RWPE2 (cell line): ENCODE measurements around the gene MYMK.

Experiments
- ATAC-seq: fragments of 200-7000 bp; cut with Tn5 transposase; 3 replicates; pipeline ENCODE4 v1.9.1; 2021; ENCODE audit warnings: low read depth
- DNase-seq: peaks from one replicate; pipeline ENCODE4 v3.0.0-alpha.2; 2020; ENCODE audit warnings: low spot score
- H3K27ac ChIP-seq: fragments of 450-650 bp; 2 replicates; pipeline ENCODE4 v1.5.1; 2017; ENCODE audit warnings: mild to moderate bottlenecking; ENCODE audit not compliant: poor library complexity, severe bottlenecking
- H3K27me3 ChIP-seq: fragments of 250-450 bp; sonication (Bioruptor Pico); 2 replicates; pipeline ENCODE4 v1.5.1; 2021; ENCODE audit warnings: mild to moderate bottlenecking, moderate library complexity; ENCODE audit not compliant: insufficient read depth, poor library complexity, severe bottlenecking
- H3K36me3 ChIP-seq: fragments of 250-450 bp; sonication (Bioruptor Pico); 2 replicates; pipeline ENCODE4 v1.5.1; 2020; ENCODE audit warnings: low read depth, mild to moderate bottlenecking, moderate library complexity
- H3K4me1 ChIP-seq: fragments of 250-450 bp; sonication (Bioruptor Pico); 2 replicates; pipeline ENCODE4 v1.5.1; 2021; ENCODE audit warnings: mild to moderate bottlenecking, moderate library complexity; ENCODE audit not compliant: insufficient read depth, poor library complexity, severe bottlenecking
- H3K4me3 ChIP-seq: fragments of 250-450 bp; sonication (Bioruptor Pico); 2 replicates; pipeline ENCODE4 v1.5.1; 2021; ENCODE audit warnings: mild to moderate bottlenecking, moderate library complexity; ENCODE audit not compliant: severe bottlenecking
- H3K9me3 ChIP-seq: fragments of 250-450 bp; sonication (Bioruptor Pico); 2 replicates; pipeline ENCODE4 v1.5.1; 2021; ENCODE audit warnings: mild to moderate bottlenecking, moderate library complexity; ENCODE audit not compliant: severe bottlenecking
- TF ChIP-seq, protein P1 (sequence below): fragments of 450-650 bp; IDR thresholded peaks from one replicate; pipeline ENCODE4 v1.5.1; 2017; ENCODE audit warnings: mild to moderate bottlenecking, moderate library complexity; ENCODE audit not compliant: poor library complexity, severe bottlenecking

Gene MYMK

DNA sequence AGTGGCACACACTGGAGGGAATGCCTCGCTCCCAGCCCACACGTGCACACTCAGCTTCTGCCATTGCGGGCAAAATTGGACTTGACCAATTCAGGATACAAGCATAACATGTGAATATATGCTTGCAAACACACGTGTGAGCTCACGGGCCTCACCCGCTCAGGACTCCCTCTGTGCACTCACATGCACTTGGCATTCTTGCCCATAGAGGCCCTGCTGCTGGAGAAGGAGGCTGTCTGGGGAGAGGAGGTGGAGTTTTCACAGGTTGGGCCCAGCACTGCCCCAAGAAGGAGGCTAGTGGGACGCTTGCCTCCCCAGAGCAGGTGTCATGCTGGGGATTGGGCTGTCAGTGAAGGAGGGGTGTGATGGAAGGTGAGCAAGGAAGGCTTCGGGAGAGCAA, 1.7 kb downstream of the MYMK start:
- H3K36me3 ChIP-seq, result no peaks in the 10 kb centered on the region
- peaks cover 27% of the 10 kb centered on the region for H3K27me3 ChIP-seq
- no peak for ATAC-seq
- DNase-seq, result no peak
- TF ChIP-seq, protein P1, sequence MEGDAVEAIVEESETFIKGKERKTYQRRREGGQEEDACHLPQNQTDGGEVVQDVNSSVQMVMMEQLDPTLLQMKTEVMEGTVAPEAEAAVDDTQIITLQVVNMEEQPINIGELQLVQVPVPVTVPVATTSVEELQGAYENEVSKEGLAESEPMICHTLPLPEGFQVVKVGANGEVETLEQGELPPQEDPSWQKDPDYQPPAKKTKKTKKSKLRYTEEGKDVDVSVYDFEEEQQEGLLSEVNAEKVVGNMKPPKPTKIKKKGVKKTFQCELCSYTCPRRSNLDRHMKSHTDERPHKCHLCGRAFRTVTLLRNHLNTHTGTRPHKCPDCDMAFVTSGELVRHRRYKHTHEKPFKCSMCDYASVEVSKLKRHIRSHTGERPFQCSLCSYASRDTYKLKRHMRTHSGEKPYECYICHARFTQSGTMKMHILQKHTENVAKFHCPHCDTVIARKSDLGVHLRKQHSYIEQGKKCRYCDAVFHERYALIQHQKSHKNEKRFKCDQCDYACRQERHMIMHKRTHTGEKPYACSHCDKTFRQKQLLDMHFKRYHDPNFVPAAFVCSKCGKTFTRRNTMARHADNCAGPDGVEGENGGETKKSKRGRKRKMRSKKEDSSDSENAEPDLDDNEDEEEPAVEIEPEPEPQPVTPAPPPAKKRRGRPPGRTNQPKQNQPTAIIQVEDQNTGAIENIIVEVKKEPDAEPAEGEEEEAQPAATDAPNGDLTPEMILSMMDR, result no peak
- no peak overlapping the region for H3K27ac ChIP-seq
- no peaks in the 10 kb centered on the region for H3K4me1 ChIP-seq
- no peaks in the 10 kb centered on the region for H3K9me3 ChIP-seq
- no peak overlapping the region for H3K4me3 ChIP-seq

GRCh38 chr9:133522073-133522910, 2.5 kb downstream of the MYMK start:
- Histone ChIP-seq H3K27me3 (peaks cover 19% of the 10 kb centered on the region), H3K36me3 (no peaks in the 10 kb centered on the region), H3K27ac (no peak overlapping the region), H3K4me1 (no peaks in the 10 kb centered on the region), H3K9me3 (no peaks in the 10 kb centered on the region), H3K4me3 (no peak overlapping the region)
- TF ChIP-seq, protein P1, result no peak
- ATAC-seq, result no peak
- no peak for DNase-seq

- TF ChIP-seq, protein P1, result no peak
- Histone ChIP-seq H3K4me3 (no peak overlapping the region), H3K9me3 (no peaks in the 10 kb centered on the region), H3K27ac (no peak overlapping the region), H3K27me3 (peaks cover 10% of the 10 kb centered on the region), H3K4me1 (no peaks in the 10 kb centered on the region), H3K36me3 (no peaks in the 10 kb centered on the region)
- no peak for DNase-seq
- ATAC-seq, result no peak
Measured at GRCh38 chr9:133521122-133522072, 3.4 kb downstream of the MYMK start.

GRCh38 chr9:133520121-133520835, 4.5 kb downstream of the MYMK start:
- Histone ChIP-seq H3K9me3 (no peaks in the 10 kb centered on the region), H3K4me3 (no peak overlapping the region), H3K27me3 (no peaks in the 10 kb centered on the region), H3K27ac (no peak overlapping the region), H3K4me1 (no peaks in the 10 kb centered on the region), H3K36me3 (no peaks in the 10 kb centered on the region)
- TF ChIP-seq, protein P1, result no peak
- no peak for ATAC-seq
- no peak for DNase-seq
